K562 (cell line): ENCODE measurements around the gene NEDD8. TPM values are rescaled to one million over a fixed set of nuclear protein-coding genes. Genes with fewer than 3 reads are reported as not detected.

Source experiments
- FOSL1 ChIP-seq: fragments of 200-800 bp; sonication (Bioruptor generic); conservative IDR thresholded peaks from 2 replicates; pipeline ENCODE4 v1.6.1; 2016; ENCODE audit warnings: missing genetic modification characterization, missing compliant biosample characterization
- FOXK2 ChIP-seq, 2 experiments: fragments of 450-650 bp; IDR thresholded peaks in 1 of 2; conservative IDR thresholded peaks in 1 of 2; 2 replicates each; pipeline ENCODE4 v1.6.1; 2016; ENCODE audit warnings: low read depth in 2 of 2, mild to moderate bottlenecking in 1 of 2
- GMEB1 ChIP-seq: fragments of 250-450 bp; sonication (Bioruptor Pico); IDR thresholded peaks from 2 replicates; pipeline ENCODE4 v1.4.0; 2020; ENCODE audit warnings: mild to moderate bottlenecking
- GTF3C2 ChIP-seq: IDR thresholded peaks from 3 replicates; pipeline ENCODE4 v1.6.1; 2011; ENCODE audit warnings: borderline replicate concordance, mild to moderate bottlenecking, moderate library complexity; ENCODE audit not compliant: insufficient read length; ENCODE audit errors: extremely low read depth
- LCOR ChIP-seq: sonication (generic); formaldehyde crosslinking; IDR thresholded peaks from 2 replicates; pipeline ENCODE4 v1.8.0; 2022; ENCODE audit warnings: mild to moderate bottlenecking, missing genetic modification reagents
- MLLT1 ChIP-seq, 2 experiments: fragments of 450-650 bp; IDR thresholded peaks; 2 replicates each; pipeline ENCODE4 v1.6.1; 2016
- REST ChIP-seq, 2 experiments: fragments of 450-650 bp; formaldehyde crosslinking in 1 of 2; IDR thresholded peaks; 2 replicates each; pipeline versions ENCODE4 v1.4.0 to v1.6.1; 2014 to 2020; ENCODE audit warnings: mild to moderate bottlenecking in 2 of 2, borderline replicate concordance in 1 of 2, low read depth in 1 of 2
- ZNF263 ChIP-seq: sonication (generic); formaldehyde crosslinking; IDR thresholded peaks from 2 replicates; pipeline ENCODE4 v1.8.0; 2022; ENCODE audit warnings: mild to moderate bottlenecking, missing genetic modification reagents, borderline replicate concordance
- polyA plus RNA-seq, 8 experiments: library from polyadenylated mRNA; depleted of rRNA in 4 of 8; stranded (reverse) in 5 of 8; unstranded in 3 of 8; fragments of >200 nt; fragmentation: Nextera tagmentation in 2 of 8; fragmentation: Illumina TruSeq in 1 of 8; extraction: Ambion mirVana in 2 of 8; extraction: Trizol in 1 of 8; gene quantifications; 2 replicates each; pipeline versions ENCODE4 v1.2.1 to v1.2.3, GENCODE V29; 2011 to 2014; ENCODE audit warnings: inconsistent platforms in 1 of 8, missing spikeins in 1 of 8
- total RNA-seq, 7 experiments: library from RNA; depleted of rRNA in 6 of 7; stranded (reverse); fragments of >200 nt in 6 of 7; fragmentation: Illumina TruSeq in 2 of 7; extraction: Trizol in 2 of 7; gene quantifications; 2 replicates each; pipeline versions ENCODE4 v1.2.1 to v1.2.3, GENCODE V29; 2011 to 2021; ENCODE audit warnings: low replicate concordance in 1 of 7
- TF ChIP-seq, protein P1 (sequence below): sonication (generic); formaldehyde crosslinking; IDR thresholded peaks from 2 replicates; pipeline ENCODE4 v1.8.0; 2022; ENCODE audit warnings: missing genetic modification reagents, mild to moderate bottlenecking, borderline replicate concordance

NEDD8 gene
- total and polyA plus RNA-seq, 9 of the 15 experiments (the other 6 are each of a cell fraction or from before 2014, with no cell fraction given): 142 to 691 (median 260) TPM

DNA sequence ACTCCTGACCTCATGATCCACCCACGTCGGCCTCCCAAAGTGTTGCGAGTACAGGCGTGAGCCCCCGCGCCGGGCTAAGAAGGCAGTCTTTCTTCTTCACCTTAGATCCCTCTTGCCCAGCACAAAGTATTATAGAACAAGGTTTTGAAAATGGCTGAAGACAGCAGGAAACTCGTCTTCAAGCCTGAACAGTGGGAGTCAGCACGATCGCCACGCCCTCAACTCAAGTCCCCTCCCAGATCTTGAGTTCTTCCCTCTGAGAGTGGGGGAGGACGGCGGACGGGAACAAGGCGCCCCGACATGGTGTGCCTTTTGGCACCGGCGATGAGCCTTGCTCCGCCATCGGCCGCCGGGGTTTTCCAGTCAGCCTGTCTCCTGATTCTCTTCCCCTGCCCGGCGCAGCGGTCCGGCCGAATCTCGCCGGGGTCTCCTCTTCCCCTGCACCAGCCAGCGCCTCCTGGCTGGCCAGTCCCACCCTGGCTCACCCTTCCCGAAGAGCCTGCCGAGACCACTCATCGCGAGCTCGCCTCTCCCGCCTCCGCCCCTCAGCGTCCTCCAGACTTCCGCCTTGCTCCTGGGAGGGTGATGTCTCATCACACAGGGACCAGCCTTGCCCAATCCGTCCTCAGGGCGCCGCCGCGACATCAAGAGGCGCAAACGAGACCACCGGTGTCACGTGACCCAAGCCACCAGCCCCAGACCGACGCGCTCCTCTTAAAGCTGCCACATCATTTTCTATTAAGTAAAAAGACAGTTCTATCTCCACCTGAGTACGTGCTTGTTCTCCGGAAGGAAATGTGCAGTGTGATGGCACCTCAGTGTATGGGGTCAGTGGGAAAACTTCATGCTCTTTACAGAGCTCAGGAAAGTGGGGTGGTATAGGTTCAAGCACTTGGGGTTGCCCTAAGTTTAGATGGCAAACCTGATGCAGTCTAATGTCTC lies 19.0 kb downstream of the NEDD8 start, which contains the start of gene CHMP4A (continued):
- peak; percentile 79 for TF ChIP-seq REST (IDR thresholded peaks at IDR 0.05; ENCODE audit: borderline replicate concordance)
- peak; percentile 54; the same call in 1 of the 2 replicates for TF ChIP-seq REST (CRISPR knock-in tag; IDR thresholded peaks at IDR 0.05; ENCODE audit: low read depth)
- TF ChIP-seq MLLT1 (IDR thresholded peaks at IDR 0.05): peak; percentile 14 to 76; a peak in 2 of 4 replicates
- TF ChIP-seq FOXK2 (conservative IDR thresholded peaks at IDR 0.05 in 1 of 2, IDR thresholded peaks at IDR 0.05 in 1 of 2; ENCODE audit: low read depth in 2 of 2): peak; percentile 84 to 90
- TF ChIP-seq GTF3C2: no peak
- TF ChIP-seq, protein P1, sequence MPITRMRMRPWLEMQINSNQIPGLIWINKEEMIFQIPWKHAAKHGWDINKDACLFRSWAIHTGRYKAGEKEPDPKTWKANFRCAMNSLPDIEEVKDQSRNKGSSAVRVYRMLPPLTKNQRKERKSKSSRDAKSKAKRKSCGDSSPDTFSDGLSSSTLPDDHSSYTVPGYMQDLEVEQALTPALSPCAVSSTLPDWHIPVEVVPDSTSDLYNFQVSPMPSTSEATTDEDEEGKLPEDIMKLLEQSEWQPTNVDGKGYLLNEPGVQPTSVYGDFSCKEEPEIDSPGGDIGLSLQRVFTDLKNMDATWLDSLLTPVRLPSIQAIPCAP: no peak
- TF ChIP-seq LCOR: no peak
- no peak for TF ChIP-seq FOSL1 (tag)
- no peak for TF ChIP-seq GMEB1 (CRISPR knock-in tag)
- TF ChIP-seq ZNF263: peak; percentile 94
